ENCODE measurements around the gene OR1L8.
"Not testable (repeated sequence)": the region's sequence is repeated elsewhere in the genome, so short reads cannot be mapped to it uniquely, and the experiment has no call there.

Gene OR1L8, protein sequence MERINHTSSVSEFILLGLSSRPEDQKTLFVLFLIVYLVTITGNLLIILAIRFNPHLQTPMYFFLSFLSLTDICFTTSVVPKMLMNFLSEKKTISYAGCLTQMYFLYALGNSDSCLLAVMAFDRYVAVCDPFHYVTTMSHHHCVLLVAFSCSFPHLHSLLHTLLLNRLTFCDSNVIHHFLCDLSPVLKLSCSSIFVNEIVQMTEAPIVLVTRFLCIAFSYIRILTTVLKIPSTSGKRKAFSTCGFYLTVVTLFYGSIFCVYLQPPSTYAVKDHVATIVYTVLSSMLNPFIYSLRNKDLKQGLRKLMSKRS

DNA sequence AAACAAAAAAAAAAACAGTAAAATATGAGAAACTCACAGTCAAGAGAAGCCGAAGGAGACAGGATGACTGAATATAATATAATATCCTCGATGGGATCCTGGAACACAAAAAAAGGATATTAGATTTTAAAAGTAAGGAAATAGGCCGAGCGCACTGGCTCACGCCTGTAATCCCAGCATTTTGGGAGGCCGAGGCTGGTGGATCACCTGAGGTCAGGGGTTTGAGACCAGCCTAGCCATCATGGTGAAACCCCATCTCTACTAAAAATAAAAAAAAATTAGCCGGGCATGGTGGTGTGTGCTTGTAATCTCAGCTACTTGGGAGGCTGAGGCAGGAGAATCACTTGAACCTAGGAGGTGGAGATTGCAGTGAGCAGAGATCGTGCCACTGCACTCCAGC is at the start of gene OR1L8:
OR1L8 (minus strand) TSS at position 101 of the 400 bp plus-strand sequence. CDS start 14,907 bp downstream, outside the sequence.
- DNase-seq (ENCODE audit: low read depth): not testable (repeated sequence)

DNA sequence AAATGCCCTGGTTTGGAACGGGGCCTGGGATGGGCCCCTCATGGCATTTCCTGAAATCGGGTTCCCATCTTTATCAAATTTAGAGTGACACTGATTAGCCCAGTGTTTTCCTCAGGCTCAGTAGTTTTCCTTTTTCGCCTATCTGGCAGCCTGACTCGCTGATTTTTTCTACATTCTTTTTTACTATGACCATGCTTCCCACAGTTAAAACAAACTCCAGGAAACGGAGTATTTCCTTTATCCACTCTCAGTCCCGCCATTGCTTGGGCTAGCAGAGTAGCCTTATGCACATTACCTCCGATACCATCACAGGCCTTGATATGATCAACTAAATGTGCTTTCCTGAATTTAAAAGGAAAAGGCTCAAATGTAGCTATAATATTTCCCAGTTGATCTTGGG is 36.8 kb upstream of the OR1L8 start:
- no peak for DNase-seq (ENCODE audit: low read depth)

DNA sequence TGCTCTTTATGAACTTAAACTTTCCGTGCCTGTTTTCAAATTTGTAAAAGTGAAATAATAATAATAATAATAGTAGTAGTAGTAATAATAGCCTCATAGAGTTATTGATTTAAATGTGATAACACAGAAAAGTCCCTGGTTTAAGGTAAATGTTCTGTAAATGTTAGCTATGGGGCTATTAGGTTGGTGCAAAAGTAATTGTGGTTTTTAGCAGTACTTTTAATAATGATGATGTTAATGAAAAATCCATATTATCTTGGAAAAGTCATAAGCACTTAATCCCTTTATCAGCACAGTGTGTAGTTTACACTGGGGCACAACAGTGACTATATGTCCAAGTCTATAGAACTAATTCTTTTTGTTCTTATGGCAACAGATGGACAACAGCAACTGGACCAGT is 31.2 kb upstream of the OR1L8 start, which contains the start of gene OR1Q1:
OR1Q1 (plus strand) TSS at position 377 of the 400 bp plus-strand sequence; CDS start at position 377, 0 bp downstream.
- DNase-seq (ENCODE audit: low read depth): no peak

- no peak for DNase-seq (ENCODE audit: low read depth)
Observed at GRCh38 chr9:122609804-122610203, 26.6 kb upstream of the OR1L8 start.

- DNase-seq (ENCODE audit: low read depth): no peak
Observed at GRCh38 chr9:122606587-122606986, 23.4 kb upstream of the OR1L8 start.

DNA sequence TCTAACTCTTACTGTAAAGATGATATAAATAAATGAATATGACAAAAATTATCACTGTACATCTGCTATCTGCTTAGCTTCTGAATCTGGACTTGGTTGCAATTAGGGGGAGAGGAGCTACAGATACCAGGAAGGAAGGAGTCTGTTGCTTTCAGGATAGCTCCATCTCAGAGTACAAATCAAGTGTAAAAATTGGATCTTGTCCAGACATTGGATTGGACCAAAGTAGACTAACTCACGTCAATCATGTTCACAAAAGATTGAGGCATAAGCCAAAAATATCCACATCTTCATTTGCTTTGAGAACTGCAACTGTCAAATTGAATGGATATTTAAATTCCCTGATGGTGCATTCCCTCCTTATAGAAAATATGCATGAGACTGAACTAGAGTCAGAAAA is 22.5 kb upstream of the OR1L8 start:
- DNase-seq (ENCODE audit: low read depth): no peak

- DNase-seq (ENCODE audit: low read depth): no peak
Observed at GRCh38 chr9:122580360-122580759, 2.8 kb downstream of the OR1L8 start.

DNA sequence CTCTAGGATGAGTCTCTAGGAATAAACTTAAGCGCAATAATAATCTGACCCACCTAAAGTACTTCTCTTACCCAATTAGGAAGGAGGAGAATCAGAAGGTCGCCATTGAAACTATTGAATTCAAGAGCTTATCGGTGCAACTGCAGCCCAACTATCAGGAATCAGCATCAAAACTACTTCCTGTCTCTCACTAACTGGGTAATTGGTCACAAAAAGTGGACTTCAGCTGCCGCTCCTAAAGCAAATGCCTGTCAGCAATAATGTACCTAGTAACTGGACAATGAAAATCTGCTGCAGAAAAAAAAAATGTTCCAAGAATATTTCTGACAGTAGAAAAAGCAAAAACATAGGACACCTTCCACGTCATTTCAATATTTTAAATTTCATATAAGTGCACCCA is 3.3 kb downstream of the OR1L8 start:
- DNase-seq (ENCODE audit: low read depth): no peak

- no peak for DNase-seq (ENCODE audit: low read depth)
Observed at GRCh38 chr9:122572456-122572855, 10.7 kb downstream of the OR1L8 start.

- no peak for DNase-seq (ENCODE audit: low read depth)
Observed at GRCh38 chr9:122567901-122568300, 15.3 kb downstream of the OR1L8 start.

DNA sequence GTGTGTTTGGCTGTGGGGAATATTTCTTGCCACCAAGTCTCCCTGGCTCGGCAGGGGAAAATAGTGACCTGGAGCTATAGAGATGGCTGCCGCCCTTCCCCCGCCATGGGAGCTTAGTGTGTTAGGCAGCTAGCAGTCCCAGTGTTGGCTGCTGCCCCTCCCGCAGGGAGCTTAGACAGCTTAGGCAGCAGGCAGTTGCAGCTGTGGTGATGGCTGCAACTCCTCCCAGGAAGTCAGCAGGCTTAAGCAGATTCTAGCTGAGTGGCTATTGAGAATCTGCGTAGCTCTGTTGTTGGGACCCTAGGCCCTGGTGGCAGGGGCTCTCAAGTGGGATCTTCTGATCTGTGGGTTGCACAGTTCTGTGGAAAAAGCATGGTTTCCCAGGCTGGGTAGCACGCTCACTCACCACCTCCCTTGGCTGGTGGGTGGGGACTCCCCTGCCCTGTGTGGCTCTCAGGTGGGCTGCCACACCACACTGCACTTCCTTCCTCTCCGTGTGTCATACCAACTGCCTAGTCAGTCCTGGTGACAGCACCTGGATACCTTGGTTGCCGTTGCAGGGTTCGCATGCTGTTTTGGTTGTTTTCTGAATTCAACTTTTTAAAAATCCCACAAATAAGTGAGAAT is 20.9 kb downstream of the OR1L8 start:
- no peak for DNase-seq (ENCODE audit: low read depth)

DNA sequence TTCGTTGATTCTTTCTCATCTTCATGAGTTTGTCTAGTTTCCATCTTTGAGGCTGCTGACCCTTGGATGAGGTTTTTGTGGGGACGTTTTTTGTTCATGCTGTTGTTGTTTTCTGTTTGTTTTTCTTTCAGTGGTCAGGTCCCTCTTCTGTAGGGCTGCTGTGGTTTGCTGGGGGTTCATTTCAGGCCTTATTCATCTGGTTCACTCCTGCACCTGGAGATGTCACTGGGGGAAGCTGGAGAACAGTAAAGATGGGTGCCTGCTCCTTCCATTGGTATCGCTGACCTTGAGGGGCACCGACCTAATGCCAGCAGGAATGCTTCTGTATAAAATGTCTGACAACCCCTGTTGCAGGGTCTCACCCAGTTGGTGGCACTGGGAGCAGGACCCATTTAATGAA is 21.7 kb downstream of the OR1L8 start:
- DNase-seq (ENCODE audit: low read depth): no peak

DNA sequence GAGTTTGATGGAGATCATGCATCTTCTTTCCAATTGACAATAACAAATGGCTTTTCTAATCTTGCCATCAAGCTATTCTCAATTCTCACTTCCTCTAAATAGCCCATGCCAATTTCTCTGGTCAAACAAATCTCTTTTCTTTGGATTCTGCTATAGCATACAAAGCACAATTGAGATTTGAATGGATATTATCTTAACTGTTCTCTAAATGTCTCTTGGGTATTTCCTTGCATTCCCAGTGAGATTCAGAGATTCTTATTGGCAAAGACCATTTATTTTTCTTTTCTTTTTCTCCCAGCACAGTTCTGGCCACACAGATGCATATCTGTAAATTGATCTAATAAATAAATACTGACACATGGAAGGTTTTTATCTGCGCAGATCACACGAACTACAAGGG is 30.4 kb downstream of the OR1L8 start, which contains the start of gene OR1N2:
OR1N2 (plus strand) TSS at position 301 of the 400 bp plus-strand sequence. CDS start 100 bp downstream, outside the sequence.
- DNase-seq (ENCODE audit: low read depth): no peak

DNA sequence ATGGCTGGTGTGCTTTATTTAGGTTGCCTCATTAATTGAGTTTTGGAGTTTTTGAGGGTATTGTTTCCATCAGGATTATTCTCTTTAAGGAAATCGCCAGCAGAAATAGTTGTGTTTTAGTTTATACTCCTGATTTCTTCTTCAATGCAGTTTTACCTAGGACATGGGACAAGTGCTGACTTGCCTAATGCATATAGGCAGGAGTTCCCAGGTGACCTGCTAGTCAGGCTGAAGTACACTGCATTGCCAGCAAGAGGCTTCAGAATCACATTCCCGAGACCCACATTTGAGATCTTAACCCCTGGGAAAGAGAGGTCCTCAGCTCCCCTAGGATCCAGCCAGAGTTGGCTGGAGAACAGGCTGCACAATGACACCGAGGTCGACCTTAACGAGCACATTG is 31.8 kb downstream of the OR1L8 start:
- no peak for DNase-seq (ENCODE audit: low read depth)

GRCh38 chr9:122546196-122546595 is 37.0 kb downstream of the OR1L8 start:
- no peak for DNase-seq (ENCODE audit: low read depth)

DNA sequence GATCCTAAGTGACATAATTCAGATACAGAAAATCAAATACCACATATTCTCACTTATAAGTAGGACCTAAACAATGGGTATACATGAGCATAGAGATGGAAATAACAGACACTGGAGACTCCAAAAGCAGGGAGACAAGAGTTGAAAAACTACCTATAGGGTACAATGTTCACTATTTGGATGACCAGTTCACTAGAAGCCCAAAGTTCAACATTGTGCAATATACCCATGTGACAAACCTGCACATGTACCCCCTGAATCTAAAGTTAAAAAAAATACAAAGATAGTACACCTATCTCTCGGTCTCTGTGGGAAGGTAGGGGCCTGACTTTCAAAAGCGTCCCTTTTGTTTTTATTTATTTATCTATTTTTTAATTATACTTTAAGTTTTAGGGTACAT is 44.4 kb downstream of the OR1L8 start:
- DNase-seq (ENCODE audit: low read depth): no peak

GRCh38 chr9:122537066-122537465 is 46.1 kb downstream of the OR1L8 start:
- DNase-seq (ENCODE audit: low read depth): not testable (repeated sequence)

DNA sequence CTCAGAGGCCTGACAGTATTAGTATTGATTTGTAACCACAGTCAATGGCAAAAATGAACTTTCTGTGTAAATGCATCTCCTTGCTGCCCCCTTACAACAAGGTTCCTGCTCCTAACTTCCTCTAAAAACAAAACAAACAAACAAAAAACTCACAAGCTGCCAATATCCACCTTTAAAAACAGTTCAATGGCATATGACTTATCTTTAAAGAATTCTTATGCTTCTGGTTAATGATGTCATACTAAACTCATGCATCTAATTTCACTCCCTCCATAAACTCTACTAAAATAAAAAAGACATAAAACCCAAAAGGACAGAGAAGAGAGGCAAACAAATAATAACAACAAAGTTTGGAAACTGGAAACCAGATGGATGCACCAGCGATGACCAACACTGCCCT is 47.0 kb downstream of the OR1L8 start:
- no peak for DNase-seq (ENCODE audit: low read depth)

GRCh38 chr9:122531157-122531556 is 52.0 kb downstream of the OR1L8 start:
- DNase-seq (ENCODE audit: low read depth): not testable (repeated sequence)

- no peak for DNase-seq (ENCODE audit: low read depth)
Observed at GRCh38 chr9:122527193-122527592, 56.0 kb downstream of the OR1L8 start, which contains the start of gene OR1N1. TSS of gene OR1N1 (minus strand) at chr9:122527293. CDS start at chr9:122527293, 0 bp downstream.

DNA sequence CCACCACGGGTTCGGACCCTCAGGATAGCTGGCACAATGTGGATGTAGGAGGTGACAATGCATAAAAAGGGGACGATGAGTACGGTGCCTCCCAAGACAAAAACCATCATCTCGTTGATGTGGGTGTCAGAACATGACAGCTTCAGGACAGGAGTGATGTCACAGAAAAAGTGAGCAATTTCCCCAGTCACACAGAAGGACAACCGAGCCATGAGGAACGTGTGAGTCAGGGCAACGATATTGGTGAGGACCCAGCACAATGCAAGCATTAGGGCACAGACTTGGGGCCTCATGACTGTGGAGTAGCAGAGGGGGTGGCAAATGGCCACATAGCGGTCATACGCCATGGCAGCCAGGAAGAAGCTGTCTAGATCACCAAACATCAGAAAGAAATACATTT is 56.6 kb downstream of the OR1L8 start:
- DNase-seq (ENCODE audit: low read depth): no peak

- no peak for DNase-seq (ENCODE audit: low read depth)
Observed at GRCh38 chr9:122519376-122519775, 63.8 kb downstream of the OR1L8 start.

- no peak for DNase-seq (ENCODE audit: low read depth)
Observed at GRCh38 chr9:122518841-122519240, 64.3 kb downstream of the OR1L8 start, which contains the start of gene OR1J4. TSS of gene OR1J4 (plus strand) at chr9:122519141. CDS start at chr9:122519141, 0 bp downstream.

All from stimulated activated CD8-positive, alpha-beta memory T cell treated with anti-CD3 and anti-CD28 coated beads, Interleukin-15, amount 100 ng/mL, for 24 hours (primary cell).